H9 (cell line): ENCODE data around the gene CHADL. TPM values are rescaled to one million over a fixed set of nuclear protein-coding genes. Genes with fewer than 3 reads are reported as not detected.

ENCODE experiments used
- DNase-seq: peaks from one replicate; pipeline ENCODE4 v3.0.0-alpha.2; 2017
- H2AFZ ChIP-seq: one replicate; pipeline ENCODE4 v1.6.1; 2013; ENCODE audit warnings: mild to moderate bottlenecking, low read length, control low read depth, moderate library complexity
- H2AK5ac ChIP-seq: 2 replicates; pipeline ENCODE4 v1.6.1; 2013; ENCODE audit warnings: low read length, control low read depth, mixed read lengths; ENCODE audit not compliant: insufficient read length
- H2BK120ac ChIP-seq: one replicate; pipeline ENCODE4 v1.6.1; 2013; ENCODE audit warnings: low read depth, mild to moderate bottlenecking, low read length, control low read depth, inconsistent platforms; ENCODE audit not compliant: poor library complexity, severe bottlenecking
- H2BK12ac ChIP-seq: 2 replicates; pipeline ENCODE4 v1.6.1; 2013; ENCODE audit warnings: low read length, control low read depth, mixed read lengths, low read depth; ENCODE audit not compliant: insufficient read length
- H2BK15ac ChIP-seq: 2 replicates; pipeline ENCODE4 v1.6.1; 2013; ENCODE audit warnings: low read depth, low read length, control low read depth
- H2BK20ac ChIP-seq: one replicate; pipeline ENCODE4 v1.6.1; 2013; ENCODE audit warnings: low read depth, mild to moderate bottlenecking, low read length, control low read depth, inconsistent platforms; ENCODE audit not compliant: poor library complexity, severe bottlenecking
- H2BK5ac ChIP-seq: 2 replicates; pipeline ENCODE4 v1.6.1; 2013; ENCODE audit warnings: low read length, control low read depth, mixed read lengths; ENCODE audit not compliant: insufficient read length
- H3K14ac ChIP-seq: 2 replicates; pipeline ENCODE4 v1.6.1; 2013; ENCODE audit warnings: low read length, control low read depth; ENCODE audit not compliant: insufficient read depth
- H3K18ac ChIP-seq: 2 replicates; pipeline ENCODE4 v1.6.1; 2013; ENCODE audit warnings: low read depth, mild to moderate bottlenecking, mixed read lengths, low read length, control low read depth; ENCODE audit not compliant: insufficient read length
- H3K23ac ChIP-seq: 2 replicates; pipeline ENCODE4 v1.6.1; 2013; ENCODE audit warnings: low read length, control low read depth, mixed read lengths, low read depth; ENCODE audit not compliant: insufficient read length
- H3K23me2 ChIP-seq: 2 replicates; pipeline ENCODE4 v1.6.1; 2013; ENCODE audit warnings: low read depth, mild to moderate bottlenecking, mixed read lengths, low read length, control low read depth; ENCODE audit not compliant: insufficient read length, poor library complexity, severe bottlenecking
- H3K27ac ChIP-seq: 2 replicates; pipeline ENCODE4 v1.5.1; 2013; ENCODE audit warnings: low read length, control low read depth, mixed read lengths, low read depth; ENCODE audit not compliant: insufficient read length
- H3K27me3 ChIP-seq: 2 replicates; pipeline ENCODE4 v1.6.1; 2013; ENCODE audit warnings: low read length, control low read depth, inconsistent platforms; ENCODE audit not compliant: insufficient read depth
- H3K4ac ChIP-seq: 2 replicates; pipeline ENCODE4 v1.6.1; 2013; ENCODE audit warnings: low read depth, mild to moderate bottlenecking, control low read depth, inconsistent platforms, low read length, moderate library complexity
- H3K4me1 ChIP-seq: 2 replicates; pipeline ENCODE4 v1.6.1; 2013; ENCODE audit warnings: low read length, control low read depth, inconsistent platforms; ENCODE audit not compliant: insufficient read depth
- H3K4me2 ChIP-seq: 2 replicates; pipeline ENCODE4 v1.6.1; 2013; ENCODE audit warnings: low read length, control low read depth, mixed read lengths; ENCODE audit not compliant: insufficient read length, insufficient read depth
- H3K56ac ChIP-seq: 2 replicates; pipeline ENCODE4 v1.6.1; 2013; ENCODE audit warnings: low read depth, mild to moderate bottlenecking, mixed read lengths, low read length, control low read depth; ENCODE audit not compliant: insufficient read length
- H3K79me1 ChIP-seq: 2 replicates; pipeline ENCODE4 v1.6.1; 2013; ENCODE audit warnings: low read depth, mild to moderate bottlenecking, moderate library complexity, low read length, control low read depth, inconsistent platforms; ENCODE audit not compliant: insufficient read depth, poor library complexity, severe bottlenecking
- H3K79me2 ChIP-seq: 2 replicates; pipeline ENCODE4 v1.6.1; 2013; ENCODE audit warnings: low read length, control low read depth, inconsistent platforms; ENCODE audit not compliant: insufficient read depth
- H3K9ac ChIP-seq: 2 replicates; pipeline ENCODE4 v1.6.1; 2013; ENCODE audit warnings: low read length, control low read depth, mixed read lengths; ENCODE audit not compliant: insufficient read length; ENCODE audit errors: extremely low read depth
- H3K9me3 ChIP-seq: one replicate; pipeline ENCODE4 v1.6.1; 2013; ENCODE audit warnings: low read depth, low read length, inconsistent platforms; ENCODE audit not compliant: control insufficient read depth
- H3T11ph ChIP-seq: one replicate; pipeline ENCODE4 v1.6.1; 2013; ENCODE audit warnings: mild to moderate bottlenecking, low read length, control low read depth, inconsistent platforms
- H4K20me1 ChIP-seq: one replicate; pipeline ENCODE4 v1.6.1; 2013; ENCODE audit not compliant: control insufficient read depth, insufficient read length, insufficient read depth
- H4K5ac ChIP-seq: 2 replicates; pipeline ENCODE4 v1.6.1; 2013; ENCODE audit warnings: low read depth, mild to moderate bottlenecking, mixed read lengths, low read length, control low read depth; ENCODE audit not compliant: insufficient read length
- H4K8ac ChIP-seq: replicated peaks from 2 replicates; pipeline ENCODE4 v1.6.1; 2013; ENCODE audit warnings: low read length, control low read depth, mixed read lengths, low read depth; ENCODE audit not compliant: insufficient read length
- H4K91ac ChIP-seq: 2 replicates; pipeline ENCODE4 v1.6.1; 2013; ENCODE audit warnings: low read depth, mild to moderate bottlenecking, moderate library complexity, mixed read lengths, low read length, control low read depth; ENCODE audit not compliant: insufficient read length
- H3K27ac Mint-ChIP-seq, 3 experiments: 2 replicates in 2 of 3; 3 replicates in 1 of 3; pipeline ENCODE4 v1.8.0; 2020 to 2021; ENCODE audit warnings: mixed read lengths in 3 of 3, mild to moderate bottlenecking in 1 of 3, moderate library complexity in 1 of 3
- H3K27me3 Mint-ChIP-seq: 2 replicates; pipeline ENCODE4 v1.8.0; 2021; ENCODE audit warnings: low read depth, mild to moderate bottlenecking, moderate library complexity, mixed read lengths
- H3K36me3 Mint-ChIP-seq, 3 experiments: 2 replicates in 2 of 3; 3 replicates in 1 of 3; pipeline ENCODE4 v1.8.0; 2020 to 2021; ENCODE audit warnings: low read depth in 3 of 3, mixed read lengths in 3 of 3; ENCODE audit not compliant: insufficient read depth in 1 of 3
- H3K4me1 Mint-ChIP-seq, 2 experiments: 2 replicates each; pipeline ENCODE4 v1.8.0; 2020; ENCODE audit warnings: mixed read lengths in 2 of 2
- H3K4me3 Mint-ChIP-seq, 2 experiments: 2 replicates in 1 of 2; 3 replicates in 1 of 2; pipeline ENCODE4 v1.8.0; 2020 to 2021; ENCODE audit warnings: mild to moderate bottlenecking in 2 of 2, mixed read lengths in 2 of 2, moderate library complexity in 1 of 2
- H3K9me3 Mint-ChIP-seq, 2 experiments: 2 replicates in 1 of 2; 3 replicates in 1 of 2; pipeline ENCODE4 v1.8.0; 2020; ENCODE audit warnings: mild to moderate bottlenecking in 2 of 2, mixed read lengths in 2 of 2, moderate library complexity in 1 of 2
- CTCF ChIP-seq: fragments of 200-600 bp; sonication (generic); conservative IDR thresholded peaks from 3 replicates; pipeline ENCODE4 v1.8.0; 2021; ENCODE audit warnings: antibody characterized with exemption, mild to moderate bottlenecking
- WGBS: extraction: QIAGEN DNeasy Blood & Tissue Kit; methylation state at CpG from one replicate; pipeline ENCODE4 v1.1.7; 2013; ENCODE audit warnings: missing lambda C conversion rate, low lambda C conversion rate, mixed read lengths; ENCODE audit not compliant: insufficient read length; ENCODE audit errors: extremely low coverage; 5-methylcytosine and 5-hydroxymethylcytosine counted together
- total RNA-seq: library from RNA; stranded (reverse); gene quantifications from 2 replicates; pipeline ENCODE4 v1.2.1, GENCODE V29; 2021

CHADL gene
- total RNA-seq, 1 experiment from 2014 or later: 1.6 TPM

- H3K4me2 ChIP-seq: peak overlapping the region; percentile 96
- no peak overlapping the region for H4K5ac ChIP-seq
Measured at GRCh38 chr22:41286639-41287091, 45.9 kb upstream of the CHADL start.

More at GRCh38 chr22:41286639-41287091, 45.9 kb upstream of the CHADL start:
- Histone ChIP-seq H4K91ac (no peak overlapping the region), H3T11ph (no peak overlapping the region), H4K20me1 (no peaks in the 10 kb centered on the region), H2BK120ac (no peak overlapping the region), H3K18ac (peak overlapping the region; percentile 79), H3K27me3 (no peaks in the 10 kb centered on the region), H2BK12ac (no peak overlapping the region), H3K23me2 (peaks cover 11% of the 10 kb centered on the region), H4K8ac (no peak overlapping the region), H3K4ac (no peak overlapping the region), H3K79me2 (peaks cover 14% of the 10 kb centered on the region; the same call in 1 of the 2 replicates), H3K56ac (no peak overlapping the region), H3K27ac (peak overlapping the region; percentile 82), H3K23ac (no peak overlapping the region), H3K4me1 (peaks cover 6% of the 10 kb centered on the region; the same call in 1 of the 2 replicates), H3K14ac (no peak overlapping the region), H3K9ac (peak overlapping the region; percentile 70), H2AK5ac (no peak overlapping the region), H3K9me3 (no peaks in the 10 kb centered on the region), H2BK20ac (no peak overlapping the region), H2BK5ac (peak overlapping the region; percentile 90), H3K79me1 (peaks cover 10% of the 10 kb centered on the region), H2BK15ac (peak overlapping the region; percentile 99), H2AFZ (peak overlapping the region; percentile 44)
- H3K4me3 Mint-ChIP-seq: peak overlapping the region; percentile 90 to 95
- WGBS: no CpG with 5 or more reads among the region's 15 CpGs
- peak overlapping the region; percentile 95 to 99 (median 95) for H3K27ac Mint-ChIP-seq
- peaks cover 39 to 45% of the 10 kb centered on the region in 2 experiments for H3K4me1 Mint-ChIP-seq
- no peaks in the 10 kb centered on the region for H3K27me3 Mint-ChIP-seq
- peaks cover 15 to 23% (median 23%) of the 10 kb centered on the region in 3 experiments for H3K36me3 Mint-ChIP-seq
- TF ChIP-seq CTCF: no peak
- no peak for DNase-seq
- no peaks in the 10 kb centered on the region for H3K9me3 Mint-ChIP-seq
